H9 (cell line): Measurements from ENCODE around the gene NTRK3. TPM values are rescaled to one million over a fixed set of nuclear protein-coding genes. Genes with fewer than 3 reads are reported as not detected.

Source experiments
- DNase-seq: peaks from one replicate; pipeline ENCODE4 v3.0.0-alpha.2; 2017
- H2AFZ ChIP-seq: one replicate; pipeline ENCODE4 v1.6.1; 2013; ENCODE audit warnings: mild to moderate bottlenecking, low read length, control low read depth, moderate library complexity
- H2AK5ac ChIP-seq: 2 replicates; pipeline ENCODE4 v1.6.1; 2013; ENCODE audit warnings: low read length, control low read depth, mixed read lengths; ENCODE audit not compliant: insufficient read length
- H2BK120ac ChIP-seq: one replicate; pipeline ENCODE4 v1.6.1; 2013; ENCODE audit warnings: low read depth, mild to moderate bottlenecking, low read length, control low read depth, inconsistent platforms; ENCODE audit not compliant: poor library complexity, severe bottlenecking
- H2BK12ac ChIP-seq: 2 replicates; pipeline ENCODE4 v1.6.1; 2013; ENCODE audit warnings: low read length, control low read depth, mixed read lengths, low read depth; ENCODE audit not compliant: insufficient read length
- H2BK15ac ChIP-seq: 2 replicates; pipeline ENCODE4 v1.6.1; 2013; ENCODE audit warnings: low read depth, low read length, control low read depth
- H2BK20ac ChIP-seq: one replicate; pipeline ENCODE4 v1.6.1; 2013; ENCODE audit warnings: low read depth, mild to moderate bottlenecking, low read length, control low read depth, inconsistent platforms; ENCODE audit not compliant: poor library complexity, severe bottlenecking
- H2BK5ac ChIP-seq: 2 replicates; pipeline ENCODE4 v1.6.1; 2013; ENCODE audit warnings: low read length, control low read depth, mixed read lengths; ENCODE audit not compliant: insufficient read length
- H3K14ac ChIP-seq: 2 replicates; pipeline ENCODE4 v1.6.1; 2013; ENCODE audit warnings: low read length, control low read depth; ENCODE audit not compliant: insufficient read depth
- H3K18ac ChIP-seq: 2 replicates; pipeline ENCODE4 v1.6.1; 2013; ENCODE audit warnings: low read depth, mild to moderate bottlenecking, mixed read lengths, low read length, control low read depth; ENCODE audit not compliant: insufficient read length
- H3K23ac ChIP-seq: 2 replicates; pipeline ENCODE4 v1.6.1; 2013; ENCODE audit warnings: low read length, control low read depth, mixed read lengths, low read depth; ENCODE audit not compliant: insufficient read length
- H3K23me2 ChIP-seq: 2 replicates; pipeline ENCODE4 v1.6.1; 2013; ENCODE audit warnings: low read depth, mild to moderate bottlenecking, mixed read lengths, low read length, control low read depth; ENCODE audit not compliant: insufficient read length, poor library complexity, severe bottlenecking
- H3K27ac ChIP-seq: 2 replicates; pipeline ENCODE4 v1.5.1; 2013; ENCODE audit warnings: low read length, control low read depth, mixed read lengths, low read depth; ENCODE audit not compliant: insufficient read length
- H3K27me3 ChIP-seq: 2 replicates; pipeline ENCODE4 v1.6.1; 2013; ENCODE audit warnings: low read length, control low read depth, inconsistent platforms; ENCODE audit not compliant: insufficient read depth
- H3K4ac ChIP-seq: 2 replicates; pipeline ENCODE4 v1.6.1; 2013; ENCODE audit warnings: low read depth, mild to moderate bottlenecking, control low read depth, inconsistent platforms, low read length, moderate library complexity
- H3K4me1 ChIP-seq: 2 replicates; pipeline ENCODE4 v1.6.1; 2013; ENCODE audit warnings: low read length, control low read depth, inconsistent platforms; ENCODE audit not compliant: insufficient read depth
- H3K4me2 ChIP-seq: 2 replicates; pipeline ENCODE4 v1.6.1; 2013; ENCODE audit warnings: low read length, control low read depth, mixed read lengths; ENCODE audit not compliant: insufficient read length, insufficient read depth
- H3K56ac ChIP-seq: 2 replicates; pipeline ENCODE4 v1.6.1; 2013; ENCODE audit warnings: low read depth, mild to moderate bottlenecking, mixed read lengths, low read length, control low read depth; ENCODE audit not compliant: insufficient read length
- H3K79me1 ChIP-seq: 2 replicates; pipeline ENCODE4 v1.6.1; 2013; ENCODE audit warnings: low read depth, mild to moderate bottlenecking, moderate library complexity, low read length, control low read depth, inconsistent platforms; ENCODE audit not compliant: insufficient read depth, poor library complexity, severe bottlenecking
- H3K79me2 ChIP-seq: 2 replicates; pipeline ENCODE4 v1.6.1; 2013; ENCODE audit warnings: low read length, control low read depth, inconsistent platforms; ENCODE audit not compliant: insufficient read depth
- H3K9ac ChIP-seq: 2 replicates; pipeline ENCODE4 v1.6.1; 2013; ENCODE audit warnings: low read length, control low read depth, mixed read lengths; ENCODE audit not compliant: insufficient read length; ENCODE audit errors: extremely low read depth
- H3K9me3 ChIP-seq: one replicate; pipeline ENCODE4 v1.6.1; 2013; ENCODE audit warnings: low read depth, low read length, inconsistent platforms; ENCODE audit not compliant: control insufficient read depth
- H3T11ph ChIP-seq: one replicate; pipeline ENCODE4 v1.6.1; 2013; ENCODE audit warnings: mild to moderate bottlenecking, low read length, control low read depth, inconsistent platforms
- H4K20me1 ChIP-seq: one replicate; pipeline ENCODE4 v1.6.1; 2013; ENCODE audit not compliant: control insufficient read depth, insufficient read length, insufficient read depth
- H4K5ac ChIP-seq: 2 replicates; pipeline ENCODE4 v1.6.1; 2013; ENCODE audit warnings: low read depth, mild to moderate bottlenecking, mixed read lengths, low read length, control low read depth; ENCODE audit not compliant: insufficient read length
- H4K8ac ChIP-seq: replicated peaks from 2 replicates; pipeline ENCODE4 v1.6.1; 2013; ENCODE audit warnings: low read length, control low read depth, mixed read lengths, low read depth; ENCODE audit not compliant: insufficient read length
- H4K91ac ChIP-seq: 2 replicates; pipeline ENCODE4 v1.6.1; 2013; ENCODE audit warnings: low read depth, mild to moderate bottlenecking, moderate library complexity, mixed read lengths, low read length, control low read depth; ENCODE audit not compliant: insufficient read length
- H3K27ac Mint-ChIP-seq, 3 experiments: 2 replicates in 2 of 3; 3 replicates in 1 of 3; pipeline ENCODE4 v1.8.0; 2020 to 2021; ENCODE audit warnings: mixed read lengths in 3 of 3, mild to moderate bottlenecking in 1 of 3, moderate library complexity in 1 of 3
- H3K27me3 Mint-ChIP-seq: 2 replicates; pipeline ENCODE4 v1.8.0; 2021; ENCODE audit warnings: low read depth, mild to moderate bottlenecking, moderate library complexity, mixed read lengths
- H3K36me3 Mint-ChIP-seq, 3 experiments: 2 replicates in 2 of 3; 3 replicates in 1 of 3; pipeline ENCODE4 v1.8.0; 2020 to 2021; ENCODE audit warnings: low read depth in 3 of 3, mixed read lengths in 3 of 3; ENCODE audit not compliant: insufficient read depth in 1 of 3
- H3K4me1 Mint-ChIP-seq, 2 experiments: 2 replicates each; pipeline ENCODE4 v1.8.0; 2020; ENCODE audit warnings: mixed read lengths in 2 of 2
- H3K4me3 Mint-ChIP-seq, 2 experiments: 2 replicates in 1 of 2; 3 replicates in 1 of 2; pipeline ENCODE4 v1.8.0; 2020 to 2021; ENCODE audit warnings: mild to moderate bottlenecking in 2 of 2, mixed read lengths in 2 of 2, moderate library complexity in 1 of 2
- H3K9me3 Mint-ChIP-seq, 2 experiments: 2 replicates in 1 of 2; 3 replicates in 1 of 2; pipeline ENCODE4 v1.8.0; 2020; ENCODE audit warnings: mild to moderate bottlenecking in 2 of 2, mixed read lengths in 2 of 2, moderate library complexity in 1 of 2
- CTCF ChIP-seq: fragments of 200-600 bp; sonication (generic); conservative IDR thresholded peaks from 3 replicates; pipeline ENCODE4 v1.8.0; 2021; ENCODE audit warnings: antibody characterized with exemption, mild to moderate bottlenecking
- WGBS: extraction: QIAGEN DNeasy Blood & Tissue Kit; methylation state at CpG from one replicate; pipeline ENCODE4 v1.1.7; 2013; ENCODE audit warnings: missing lambda C conversion rate, low lambda C conversion rate, mixed read lengths; ENCODE audit not compliant: insufficient read length; ENCODE audit errors: extremely low coverage; 5-methylcytosine and 5-hydroxymethylcytosine counted together
- total RNA-seq: library from RNA; stranded (reverse); gene quantifications from 2 replicates; pipeline ENCODE4 v1.2.1, GENCODE V29; 2021

The NTRK3 gene
- total RNA-seq, 1 experiment from 2014 or later = 2.5 TPM

DNA sequence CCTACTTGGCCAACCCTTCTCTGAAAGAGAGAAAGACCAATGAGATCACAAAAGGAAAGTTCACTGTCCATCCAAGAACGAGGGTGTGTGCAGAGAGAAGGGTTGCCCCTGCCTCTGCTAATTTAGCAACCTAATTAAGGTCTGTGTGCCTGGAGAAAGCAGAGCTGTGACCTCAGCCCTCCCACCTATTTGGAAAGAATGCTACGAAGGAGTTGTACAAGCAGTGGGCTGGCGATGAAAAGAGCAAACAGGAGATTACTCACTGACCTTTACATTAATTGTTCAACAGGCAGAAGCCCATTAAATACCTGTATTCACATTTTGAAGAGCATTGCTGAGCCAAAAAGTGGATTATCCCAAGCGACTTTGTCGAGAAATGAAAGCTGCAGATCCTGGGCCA lies 314.9 kb downstream of the NTRK3 start:
- Histone ChIP-seq H2AK5ac (no peak overlapping the region), H2BK5ac (no peak overlapping the region), H4K5ac (no peak overlapping the region), H3K79me2 (no peaks in the 10 kb centered on the region), H3K14ac (no peak overlapping the region), H4K8ac (no peak overlapping the region), H4K20me1 (no peaks in the 10 kb centered on the region), H2BK20ac (no peak overlapping the region), H3T11ph (no peak overlapping the region), H3K79me1 (no peaks in the 10 kb centered on the region), H3K9me3 (no peaks in the 10 kb centered on the region), H3K23ac (no peak overlapping the region), H3K9ac (no peak overlapping the region), H3K4me1 (no peaks in the 10 kb centered on the region), H3K18ac (no peak overlapping the region), H2AFZ (no peak overlapping the region), H3K56ac (no peak overlapping the region), H2BK15ac (no peak overlapping the region), H4K91ac (no peak overlapping the region), H2BK120ac (no peak overlapping the region), H3K4me2 (no peak overlapping the region), H2BK12ac (no peak overlapping the region), H3K23me2 (no peaks in the 10 kb centered on the region), H3K27me3 (no peaks in the 10 kb centered on the region), H3K27ac (no peak overlapping the region), H3K4ac (no peak overlapping the region)
- WGBS = no CpG with 5 or more reads among the region's 5 CpGs
- DNase-seq = no peak
- H3K9me3 Mint-ChIP-seq = no peaks in the 10 kb centered on the region; a peak in 1 of 5 replicates
- H3K27ac Mint-ChIP-seq = no peak overlapping the region
- peaks cover 4% of the 10 kb centered on the region for H3K27me3 Mint-ChIP-seq
- H3K4me3 Mint-ChIP-seq = no peak overlapping the region
- H3K4me1 Mint-ChIP-seq = peaks cover 0 to 3% of the 10 kb centered on the region in 2 experiments; a peak in 3 of 4 replicates
- TF ChIP-seq CTCF = no peak
- no peaks in the 10 kb centered on the region for H3K36me3 Mint-ChIP-seq
